Dedifferentiated amniotic fluid mesenchymal stem cell (primary cell): ENCODE measurements around the gene CCDC38.
A peak's percentile ranks its signal among the peaks of the same experiment; 100 is the strongest.
"Not testable (repeated sequence)": the region's sequence is repeated elsewhere in the genome, so short reads cannot be mapped to it uniquely, and the experiment has no call there.

Source experiments
- DNase-seq: peaks from one replicate; pipeline ENCODE4 v3.0.0-alpha.2; 2016; ENCODE audit errors: extremely low spot score

The CCDC38 gene

GRCh38 chr12:95882873-95883272 is 59.5 kb downstream of the CCDC38 start:
- DNase-seq: no peak

- DNase-seq: no peak
Measured at GRCh38 chr12:95882080-95882479, 60.3 kb downstream of the CCDC38 start.

- no peak for DNase-seq
Measured at GRCh38 chr12:95881331-95881955, 61.0 kb downstream of the CCDC38 start.

- DNase-seq: no peak
Measured at GRCh38 chr12:95880895-95881294, 61.5 kb downstream of the CCDC38 start.

GRCh38 chr12:95877622-95878021 is 64.8 kb downstream of the CCDC38 start:
- DNase-seq: no peak

GRCh38 chr12:95874452-95874851 is 68.0 kb downstream of the CCDC38 start:
- no peak for DNase-seq

- no peak for DNase-seq
Measured at GRCh38 chr12:95870897-95871296, 71.5 kb downstream of the CCDC38 start.

- no peak for DNase-seq
Measured at GRCh38 chr12:95863337-95863736, 79.1 kb downstream of the CCDC38 start.

GRCh38 chr12:95862038-95862437 is 80.4 kb downstream of the CCDC38 start:
- DNase-seq: no peak

GRCh38 chr12:95859947-95860850 is 82.2 kb downstream of the CCDC38 start:
- no peak for DNase-seq

- DNase-seq: no peak
Measured at GRCh38 chr12:95859344-95859816, 83.0 kb downstream of the CCDC38 start.

GRCh38 chr12:95858451-95859343 is 83.7 kb downstream of the CCDC38 start, which contains the start of gene SNRPF:
TSS of gene SNRPF (plus strand) at chr12:95858952. CDS start at chr12:95859074, 122 bp downstream.
- peak; percentile 97 for DNase-seq

- DNase-seq: no peak
Measured at GRCh38 chr12:95857799-95858198, 84.6 kb downstream of the CCDC38 start.

- DNase-seq: no peak
Measured at GRCh38 chr12:95857156-95857555, 85.3 kb downstream of the CCDC38 start.

- no peak for DNase-seq
Measured at GRCh38 chr12:95852133-95852532, 90.3 kb downstream of the CCDC38 start.

GRCh38 chr12:95851606-95852005 is 90.8 kb downstream of the CCDC38 start:
- no peak for DNase-seq

GRCh38 chr12:95848575-95849388 is 93.6 kb downstream of the CCDC38 start:
- no peak for DNase-seq

- not testable (repeated sequence) for DNase-seq
Measured at GRCh38 chr12:95842426-95842825, 100.0 kb downstream of the CCDC38 start.

GRCh38 chr12:95838125-95838524 is 104.3 kb downstream of the CCDC38 start:
- no peak for DNase-seq

- DNase-seq: no peak
Measured at GRCh38 chr12:95837240-95838038, 105.0 kb downstream of the CCDC38 start.
